Body of pancreas (tissue), 4 donors: Measurements from ENCODE around the gene FRMD4B. TPM values are rescaled to one million over a fixed set of nuclear protein-coding genes. Genes with fewer than 3 reads are reported as not detected.

Experiments
- ATAC-seq: fragments of 150-250 bp; one replicate; pipeline ENCODE4 v1.9.1; 2016
- DNase-seq, 4 donors: peaks; one replicate each; pipeline ENCODE4 v3.0.0-alpha.2; 2019
- H3K27ac ChIP-seq, 4 donors: fragments of 200-600 bp; sonication (generic); 1 replicate in 3 of 4; 2 replicates in 1 of 4; pipeline versions ENCODE4 v1.5.1 to v1.6.1; 2016 to 2019; ENCODE audit warnings: mild to moderate bottlenecking in 1 of 4, mixed read lengths in 1 of 4, moderate library complexity in 1 of 4
- H3K27me3 ChIP-seq, 2 donors: fragments of 200-600 bp; sonication (generic); one replicate each; pipeline ENCODE4 v1.6.0; 2016; ENCODE audit warnings: mild to moderate bottlenecking in 1 of 2
- H3K36me3 ChIP-seq, 2 donors: fragments of 200-600 bp; sonication (generic); replicated peaks in 1 of 2; 2 replicates each; pipeline ENCODE4 v1.5.1; 2016; ENCODE audit warnings: low read depth in 2 of 2; ENCODE audit not compliant: insufficient read depth in 1 of 2
- H3K4me1 ChIP-seq: fragments of 200-600 bp; sonication (generic); one replicate; pipeline ENCODE4 v1.6.0; 2016
- H3K4me3 ChIP-seq, 2 donors: fragments of 200-600 bp; sonication (generic); 1 replicate in 1 of 2; 2 replicates in 1 of 2; pipeline ENCODE4 v1.5.1; 2016 to 2019
- H3K9me3 ChIP-seq, 3 donors: fragments of 200-600 bp; sonication (generic); 1 replicate in 2 of 3; 2 replicates in 1 of 3; pipeline ENCODE4 v1.5.1; 2016
- POLR2A ChIP-seq, 3 donors: fragments of 450-650 bp; IDR thresholded peaks; one replicate each; pipeline ENCODE4 v1.6.1; 2016; ENCODE audit warnings: antibody characterized with exemption in 3 of 3, mild to moderate bottlenecking in 2 of 3
- WGBS, 2 donors: methylation state at CpG; one replicate each; pipeline ENCODE4 v1.1.5; 2017; 5-methylcytosine and 5-hydroxymethylcytosine counted together
- intact Hi-C: fragments of 100-400 bp; cut with DNase I; formaldehyde crosslinking; loops from one replicate; pipeline ENCODE4 v1.15.1; 2023
- total RNA-seq, 2 donors: library from RNA; depleted of rRNA; stranded (reverse); fragments of >200 nt; gene quantifications; one replicate each; pipeline ENCODE4 v1.1.0, GENCODE V29; 2016
- TF ChIP-seq, protein P1 (sequence below), 7 experiments: fragments of 450-650 bp in 4 of 7; fragments of 200-600 bp in 3 of 7; sonication (generic) in 3 of 7; IDR thresholded peaks; one replicate each; pipeline ENCODE4 v1.5.1; 2016 to 2019; ENCODE audit warnings: antibody characterized with exemption in 7 of 7

FRMD4B gene
- total RNA-seq, 2 donors from 2014 or later: 7.3 to 14.3 TPM

DNA sequence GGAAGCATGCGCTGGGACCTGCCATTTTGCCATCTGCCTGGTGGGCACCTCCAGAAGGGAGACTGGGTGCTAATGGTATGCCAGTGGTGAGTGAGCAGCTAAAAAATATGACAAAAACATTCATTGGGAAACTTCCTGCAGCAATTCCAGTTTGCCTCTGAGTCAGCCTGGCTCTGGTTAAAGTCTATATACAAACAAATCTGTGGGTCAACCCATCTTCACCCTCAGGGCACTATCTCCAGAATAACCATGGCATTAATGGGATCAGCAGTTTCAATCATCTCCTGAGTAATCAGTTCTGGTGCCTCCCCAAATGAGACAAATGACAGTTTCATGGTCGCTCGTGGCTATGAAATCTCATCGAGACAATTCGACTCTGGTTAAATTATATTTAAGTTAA, 21.5 kb downstream of the FRMD4B start:
- Histone ChIP-seq H3K27me3 (no peaks in the 10 kb centered on the region), H3K9me3 (no peaks in the 10 kb centered on the region), H3K27ac (no peak overlapping the region), H3K36me3 (no peaks in the 10 kb centered on the region), H3K4me1 (no peaks in the 10 kb centered on the region), H3K4me3 (no peak overlapping the region)
- intact Hi-C loops: no loop called here
- ATAC-seq (no peak), DNase-seq (no peak)
- TF ChIP-seq, protein P1, sequence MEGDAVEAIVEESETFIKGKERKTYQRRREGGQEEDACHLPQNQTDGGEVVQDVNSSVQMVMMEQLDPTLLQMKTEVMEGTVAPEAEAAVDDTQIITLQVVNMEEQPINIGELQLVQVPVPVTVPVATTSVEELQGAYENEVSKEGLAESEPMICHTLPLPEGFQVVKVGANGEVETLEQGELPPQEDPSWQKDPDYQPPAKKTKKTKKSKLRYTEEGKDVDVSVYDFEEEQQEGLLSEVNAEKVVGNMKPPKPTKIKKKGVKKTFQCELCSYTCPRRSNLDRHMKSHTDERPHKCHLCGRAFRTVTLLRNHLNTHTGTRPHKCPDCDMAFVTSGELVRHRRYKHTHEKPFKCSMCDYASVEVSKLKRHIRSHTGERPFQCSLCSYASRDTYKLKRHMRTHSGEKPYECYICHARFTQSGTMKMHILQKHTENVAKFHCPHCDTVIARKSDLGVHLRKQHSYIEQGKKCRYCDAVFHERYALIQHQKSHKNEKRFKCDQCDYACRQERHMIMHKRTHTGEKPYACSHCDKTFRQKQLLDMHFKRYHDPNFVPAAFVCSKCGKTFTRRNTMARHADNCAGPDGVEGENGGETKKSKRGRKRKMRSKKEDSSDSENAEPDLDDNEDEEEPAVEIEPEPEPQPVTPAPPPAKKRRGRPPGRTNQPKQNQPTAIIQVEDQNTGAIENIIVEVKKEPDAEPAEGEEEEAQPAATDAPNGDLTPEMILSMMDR (IDR thresholded peaks at IDR 0.05): no peak
- TF ChIP-seq POLR2A (IDR thresholded peaks at IDR 0.05): no peak
- WGBS, 2 donors: 91 to 97% methylated on average over 5 of the region's 5 CpGs

DNA sequence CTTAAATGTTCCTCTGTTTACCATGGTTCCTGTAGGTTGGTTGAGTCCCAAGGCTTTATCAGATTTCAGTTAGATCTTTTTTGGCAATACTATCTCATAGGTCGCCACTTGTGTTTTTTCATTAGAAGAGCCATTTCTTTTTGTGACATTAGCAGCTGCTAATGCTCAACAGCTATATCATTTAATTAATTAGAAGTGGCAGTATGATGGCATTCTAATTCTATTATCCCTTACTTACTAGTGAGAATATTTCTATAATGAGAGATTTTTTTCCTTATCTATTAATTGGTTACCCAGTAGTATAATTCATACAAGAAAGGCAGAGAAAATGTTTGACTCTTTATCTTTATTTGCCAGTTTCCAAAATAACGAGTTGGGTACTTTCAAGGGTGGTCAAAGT, 25.2 kb downstream of the FRMD4B start:
- no peaks in the 10 kb centered on the region for H3K27me3 ChIP-seq
- TF ChIP-seq, protein P1 (IDR thresholded peaks at IDR 0.05): no peak
- TF ChIP-seq POLR2A (IDR thresholded peaks at IDR 0.05): no peak
- no peak overlapping the region for H3K27ac ChIP-seq
- no peak for DNase-seq
- H3K36me3 ChIP-seq: no peaks in the 10 kb centered on the region
- no peak for ATAC-seq
- intact Hi-C loops: no loop called here
- no peak overlapping the region for H3K4me3 ChIP-seq
- WGBS, 2 donors: 45 to 46% methylated on average over 2 of the region's 2 CpGs
- no peaks in the 10 kb centered on the region for H3K9me3 ChIP-seq
- no peaks in the 10 kb centered on the region for H3K4me1 ChIP-seq

DNA sequence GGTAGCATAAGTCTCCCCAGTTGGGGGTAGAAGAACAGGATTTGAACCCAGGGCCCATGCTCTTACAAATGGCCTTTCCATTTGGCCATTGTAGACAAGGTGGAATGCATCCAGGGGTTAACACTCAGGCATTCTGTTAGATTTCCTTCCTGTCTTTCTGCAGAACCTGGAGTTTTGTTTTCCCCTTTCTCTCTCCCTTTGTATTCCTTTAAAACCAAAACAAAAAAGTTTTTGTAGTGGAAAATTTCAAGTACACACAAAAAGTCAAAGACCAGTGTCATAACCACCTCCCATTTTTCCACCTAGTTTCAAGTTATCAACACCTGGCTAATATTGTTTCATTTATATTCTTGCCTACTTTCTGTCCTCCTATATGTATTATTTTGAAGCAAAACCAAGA, 26.0 kb downstream of the FRMD4B start:
- Histone ChIP-seq H3K36me3 (no peaks in the 10 kb centered on the region), H3K27me3 (no peaks in the 10 kb centered on the region), H3K4me3 (no peak overlapping the region), H3K4me1 (no peaks in the 10 kb centered on the region), H3K9me3 (no peaks in the 10 kb centered on the region), H3K27ac (no peak overlapping the region)
- TF ChIP-seq, protein P1 (IDR thresholded peaks at IDR 0.05): no peak
- TF ChIP-seq POLR2A (IDR thresholded peaks at IDR 0.05): no peak
- intact Hi-C loops: no loop called here
- DNase-seq: no peak
- ATAC-seq: no peak

DNA sequence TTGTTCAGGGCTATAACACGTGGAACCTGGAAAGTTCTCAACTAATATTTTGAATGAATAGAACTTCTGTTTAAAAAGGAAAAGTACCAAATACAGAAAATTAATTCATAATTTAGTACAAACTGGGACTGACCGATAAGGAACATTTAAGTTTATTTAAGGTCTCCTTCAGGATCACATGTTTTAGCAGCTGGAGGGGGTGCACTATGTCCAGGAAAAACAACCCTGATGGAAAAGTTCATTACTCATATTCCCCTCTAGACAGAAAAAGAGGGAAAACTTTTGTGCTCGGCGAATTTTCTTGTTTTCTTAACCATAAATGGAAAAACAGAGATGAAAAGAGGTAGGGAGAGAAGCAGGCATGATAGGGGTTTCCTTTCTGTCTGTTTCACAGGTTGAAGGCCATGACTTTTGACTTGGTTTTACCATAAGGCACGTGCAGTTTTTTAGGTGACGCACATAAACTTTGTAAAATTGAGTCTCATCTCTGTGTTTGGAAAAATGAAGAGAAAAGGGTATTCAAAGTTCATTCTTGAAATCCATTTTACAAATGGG, 26.5 kb downstream of the FRMD4B start:
- Histone ChIP-seq H3K27ac (no peak overlapping the region), H3K9me3 (no peaks in the 10 kb centered on the region), H3K4me3 (no peak overlapping the region), H3K4me1 (no peaks in the 10 kb centered on the region), H3K36me3 (no peaks in the 10 kb centered on the region), H3K27me3 (no peaks in the 10 kb centered on the region)
- intact Hi-C loops: no loop called here
- TF ChIP-seq, protein P1 (IDR thresholded peaks at IDR 0.05): no peak
- no peak for DNase-seq
- 60 to 66% methylated on average over 6 of the region's 6 CpGs for WGBS, 2 donors
- ATAC-seq: no peak

DNA sequence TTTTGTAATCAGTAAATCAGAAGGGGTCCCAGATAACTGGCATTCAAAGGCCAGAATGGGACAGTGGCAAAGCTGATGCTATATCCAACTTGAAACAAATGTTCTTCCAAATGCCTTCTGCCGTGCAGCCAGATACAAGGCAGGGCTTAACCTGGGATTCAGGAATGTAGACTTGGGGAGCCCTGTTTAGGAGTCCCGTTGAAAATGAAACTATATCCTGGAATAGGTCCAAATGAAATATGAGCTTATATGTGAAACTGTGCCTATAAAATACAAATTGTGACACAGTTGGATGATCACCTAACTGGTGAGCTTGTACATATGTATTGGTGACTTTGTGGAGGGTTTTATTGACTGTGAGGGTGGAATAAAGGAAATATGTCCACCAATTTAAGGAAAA, 28.7 kb downstream of the FRMD4B start:
- H3K4me1 ChIP-seq: no peaks in the 10 kb centered on the region
- WGBS, 2 donors: 51 to 53% methylated on average over 2 of the region's 2 CpGs
- TF ChIP-seq, protein P1 (IDR thresholded peaks at IDR 0.05): no peak
- TF ChIP-seq POLR2A (IDR thresholded peaks at IDR 0.05): no peak
- DNase-seq (no peak), ATAC-seq (no peak)
- intact Hi-C loops: no loop called here
- H3K9me3 ChIP-seq: no peaks in the 10 kb centered on the region
- H3K36me3 ChIP-seq: no peaks in the 10 kb centered on the region
- no peak overlapping the region for H3K27ac ChIP-seq
- H3K4me3 ChIP-seq: no peak overlapping the region
- no peaks in the 10 kb centered on the region for H3K27me3 ChIP-seq
